GM12801 (cell line): Measurements from ENCODE around the gene UACA.

Experiments
- TF ChIP-seq, protein P1 (sequence below): IDR thresholded peaks from one replicate; pipeline ENCODE4 v1.5.1; 2011; ENCODE audit warnings: control low read depth; ENCODE audit not compliant: insufficient read length; ENCODE audit errors: extremely low read depth

UACA gene

DNA sequence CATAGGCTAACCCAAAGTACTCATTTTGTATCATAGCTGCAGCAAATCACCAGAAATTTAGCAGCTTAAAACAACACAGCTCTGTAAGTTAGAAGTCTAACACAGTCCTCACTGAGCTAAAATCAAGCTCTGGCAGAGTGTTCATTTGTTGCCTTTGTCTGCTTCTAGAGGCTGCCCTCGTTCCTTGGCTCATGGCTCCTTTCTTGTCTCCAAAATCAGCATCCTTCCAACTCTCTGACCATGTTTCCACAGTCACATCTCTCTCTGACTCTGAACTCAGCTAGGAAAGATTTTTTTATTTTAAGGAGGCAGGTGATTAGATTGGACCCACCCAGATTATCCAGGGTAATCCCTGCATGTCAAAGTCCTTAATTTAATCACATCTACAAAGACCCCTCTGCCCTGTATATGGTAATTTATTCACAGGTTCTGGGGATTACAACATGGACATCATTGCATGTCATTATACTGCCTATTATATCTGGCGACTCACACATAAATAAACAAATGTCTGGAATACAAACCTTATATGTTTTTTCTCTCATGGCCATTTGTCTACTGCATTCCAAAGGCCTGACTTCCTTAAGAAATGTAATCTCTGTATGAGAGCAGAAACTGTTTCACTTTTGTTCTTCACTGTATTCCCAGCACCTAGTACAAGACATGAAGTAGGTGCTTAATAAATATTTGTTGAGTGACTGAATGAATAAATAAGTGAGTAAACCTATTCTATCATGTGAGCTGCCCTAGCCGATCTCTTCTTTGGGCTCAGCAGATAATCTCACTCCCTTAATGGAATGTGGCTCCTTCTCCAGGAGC, 15.1 kb upstream of the UACA start:
- TF ChIP-seq, protein P1, sequence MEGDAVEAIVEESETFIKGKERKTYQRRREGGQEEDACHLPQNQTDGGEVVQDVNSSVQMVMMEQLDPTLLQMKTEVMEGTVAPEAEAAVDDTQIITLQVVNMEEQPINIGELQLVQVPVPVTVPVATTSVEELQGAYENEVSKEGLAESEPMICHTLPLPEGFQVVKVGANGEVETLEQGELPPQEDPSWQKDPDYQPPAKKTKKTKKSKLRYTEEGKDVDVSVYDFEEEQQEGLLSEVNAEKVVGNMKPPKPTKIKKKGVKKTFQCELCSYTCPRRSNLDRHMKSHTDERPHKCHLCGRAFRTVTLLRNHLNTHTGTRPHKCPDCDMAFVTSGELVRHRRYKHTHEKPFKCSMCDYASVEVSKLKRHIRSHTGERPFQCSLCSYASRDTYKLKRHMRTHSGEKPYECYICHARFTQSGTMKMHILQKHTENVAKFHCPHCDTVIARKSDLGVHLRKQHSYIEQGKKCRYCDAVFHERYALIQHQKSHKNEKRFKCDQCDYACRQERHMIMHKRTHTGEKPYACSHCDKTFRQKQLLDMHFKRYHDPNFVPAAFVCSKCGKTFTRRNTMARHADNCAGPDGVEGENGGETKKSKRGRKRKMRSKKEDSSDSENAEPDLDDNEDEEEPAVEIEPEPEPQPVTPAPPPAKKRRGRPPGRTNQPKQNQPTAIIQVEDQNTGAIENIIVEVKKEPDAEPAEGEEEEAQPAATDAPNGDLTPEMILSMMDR = no peak

DNA sequence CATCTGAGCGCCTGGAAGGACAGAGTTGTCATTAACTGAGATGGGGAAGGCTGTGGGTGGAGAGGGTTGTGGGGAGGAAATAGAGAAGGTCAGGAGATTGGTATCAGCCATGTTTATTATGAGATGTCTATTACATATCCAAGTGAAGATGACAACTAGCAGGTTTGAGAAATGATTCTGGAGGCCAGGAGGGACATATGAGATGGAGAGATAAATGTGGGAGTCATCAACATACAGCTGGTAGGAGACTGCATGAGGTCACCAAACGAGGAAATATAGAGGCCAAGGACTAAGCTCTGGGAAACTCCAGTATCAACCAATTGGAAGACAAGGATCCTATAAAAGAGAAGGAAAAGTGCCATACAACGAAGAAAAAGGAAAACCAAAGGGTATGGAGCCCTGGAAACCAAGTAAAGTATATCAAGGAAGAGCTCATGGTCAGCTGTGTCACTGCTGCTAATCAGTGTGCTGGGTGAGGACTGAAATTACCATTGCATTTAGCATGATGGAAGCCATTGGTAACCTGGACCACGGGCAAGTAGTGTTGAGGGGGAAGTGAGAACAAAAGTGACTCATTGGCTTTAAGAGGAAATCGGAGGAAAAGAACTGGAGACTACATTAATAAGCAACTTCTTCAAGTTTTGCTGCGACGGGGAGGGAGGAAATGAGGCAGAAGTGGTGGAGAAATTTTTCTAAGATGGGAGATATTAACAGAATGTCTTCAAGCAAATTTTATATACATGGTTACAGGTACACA, 14.0 kb upstream of the UACA start:
- TF ChIP-seq, protein P1 = no peak

DNA sequence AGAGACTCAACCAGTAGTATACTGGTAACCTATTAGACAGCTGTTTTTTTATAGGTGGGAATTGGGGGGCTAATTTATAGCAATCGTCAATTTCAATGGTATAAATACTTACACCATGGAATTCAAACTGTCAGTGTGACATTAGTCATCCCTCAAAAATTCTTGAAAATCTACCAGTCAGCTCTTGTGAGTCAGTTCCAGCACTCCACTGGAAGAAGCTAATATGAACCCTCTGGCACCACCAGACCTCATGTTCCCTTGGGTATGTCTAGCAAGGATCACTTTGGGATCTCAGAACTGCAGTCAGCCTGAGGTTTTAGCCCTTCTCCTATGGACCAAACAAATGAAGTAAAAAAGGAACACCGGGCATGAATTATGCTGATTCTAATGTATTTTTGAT, 11.8 kb upstream of the UACA start:
- TF ChIP-seq, protein P1 = no peak

DNA sequence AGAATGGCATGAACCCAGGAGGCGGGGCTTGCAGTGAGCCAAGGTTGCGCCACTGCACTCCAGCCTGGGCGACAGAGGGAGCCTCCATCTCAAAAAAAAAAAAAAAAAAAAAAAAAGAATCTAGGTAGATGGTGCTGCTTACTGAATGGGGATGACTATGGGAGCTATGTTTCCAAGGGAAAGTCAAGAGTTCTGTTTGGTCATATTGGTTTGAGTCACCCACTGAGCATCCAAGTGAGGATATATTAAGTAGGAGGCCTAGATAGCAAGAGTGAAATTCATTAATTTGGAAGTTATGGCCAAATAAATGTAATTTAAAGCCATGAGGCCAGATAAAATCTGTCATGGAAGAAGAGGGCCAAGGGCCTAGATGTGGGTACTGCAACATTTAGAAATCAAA, 9.0 kb upstream of the UACA start:
- TF ChIP-seq, protein P1 = no peak

DNA sequence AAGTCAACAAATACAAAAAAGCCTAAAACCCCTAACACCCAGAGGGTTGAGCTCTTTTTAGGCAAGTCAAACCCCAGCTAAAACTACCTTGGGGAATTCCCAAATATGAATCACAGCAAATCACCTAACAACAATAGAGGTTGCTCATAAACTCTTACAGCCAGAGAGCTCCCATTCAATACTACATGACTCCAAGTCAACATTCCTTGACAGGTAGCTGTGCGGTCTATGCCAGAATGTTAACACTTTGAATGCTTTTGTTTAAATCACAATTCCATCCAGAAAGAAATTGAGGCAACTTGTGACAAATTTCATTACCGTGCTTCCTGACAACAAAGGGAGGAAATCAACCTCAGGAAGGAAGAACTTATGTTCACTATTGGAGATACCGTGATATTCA, 7.5 kb upstream of the UACA start:
- TF ChIP-seq, protein P1 = no peak

DNA sequence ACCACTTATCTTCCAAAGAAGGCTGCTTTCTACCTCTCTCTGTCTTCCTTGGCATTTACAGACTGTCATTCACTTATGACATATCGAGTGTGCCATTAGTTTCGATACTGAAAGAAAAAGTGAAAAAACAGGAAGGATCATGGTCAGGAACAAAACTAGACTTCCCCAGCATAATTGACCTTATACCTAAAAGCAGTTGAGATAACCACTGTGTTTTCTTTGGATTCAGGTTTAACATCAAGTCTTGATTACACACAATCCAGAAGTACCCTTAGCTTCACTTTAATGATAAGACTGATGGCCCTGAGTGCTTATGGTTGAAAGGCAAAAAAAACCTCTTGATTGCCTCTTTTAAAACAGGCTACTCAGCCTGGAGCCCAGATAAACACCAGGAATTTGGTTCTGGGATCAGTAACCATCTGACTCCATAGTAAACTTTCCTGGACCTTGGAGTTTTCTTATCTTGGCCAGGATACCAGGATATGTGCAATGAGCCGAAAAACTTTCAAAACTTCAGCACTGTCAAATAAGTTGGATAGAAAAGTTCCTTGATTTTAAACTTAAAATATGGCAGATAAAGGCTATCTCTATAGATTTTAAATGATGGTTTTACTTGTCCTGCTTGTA, 5.0 kb upstream of the UACA start:
- TF ChIP-seq, protein P1 = no peak

DNA sequence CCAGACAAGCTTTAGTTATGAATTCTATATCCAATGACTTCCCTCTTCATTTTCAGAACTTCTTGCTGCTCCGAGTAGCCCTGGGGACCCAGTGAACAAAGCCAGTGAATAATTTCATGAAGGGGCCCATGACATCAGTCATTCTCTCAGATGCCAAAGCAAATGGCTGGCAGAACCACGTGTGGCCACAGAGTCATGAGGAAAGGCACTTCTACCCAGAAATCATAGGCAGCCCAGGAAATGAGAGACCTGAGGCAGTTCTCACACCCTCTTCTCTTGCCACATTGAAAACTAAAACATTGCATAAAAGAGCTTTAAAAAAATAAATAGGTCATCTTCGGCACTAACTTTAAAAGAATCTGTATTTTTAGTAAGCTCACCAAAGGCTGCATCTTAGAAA, 4.3 kb upstream of the UACA start:
- TF ChIP-seq, protein P1 = no peak
